HG02943 (cell line): ENCODE data around the gene PRR35.

Experiments
- ATAC-seq: cut with Tn5 transposase; IDR thresholded peaks from one replicate; pipeline ENCODE4 v1.9.1; 2021; ENCODE audit warnings: mild to moderate bottlenecking, low read depth, moderate library complexity; ENCODE audit not compliant: unreplicated experiment

PRR35 gene

GRCh38 chr16:561957-562938 lies 2.1 kb downstream of the PRR35 start:
- no peak for ATAC-seq

- ATAC-seq = no peak
Measured at GRCh38 chr16:563072-563644, 3.0 kb downstream of the PRR35 start.

DNA sequence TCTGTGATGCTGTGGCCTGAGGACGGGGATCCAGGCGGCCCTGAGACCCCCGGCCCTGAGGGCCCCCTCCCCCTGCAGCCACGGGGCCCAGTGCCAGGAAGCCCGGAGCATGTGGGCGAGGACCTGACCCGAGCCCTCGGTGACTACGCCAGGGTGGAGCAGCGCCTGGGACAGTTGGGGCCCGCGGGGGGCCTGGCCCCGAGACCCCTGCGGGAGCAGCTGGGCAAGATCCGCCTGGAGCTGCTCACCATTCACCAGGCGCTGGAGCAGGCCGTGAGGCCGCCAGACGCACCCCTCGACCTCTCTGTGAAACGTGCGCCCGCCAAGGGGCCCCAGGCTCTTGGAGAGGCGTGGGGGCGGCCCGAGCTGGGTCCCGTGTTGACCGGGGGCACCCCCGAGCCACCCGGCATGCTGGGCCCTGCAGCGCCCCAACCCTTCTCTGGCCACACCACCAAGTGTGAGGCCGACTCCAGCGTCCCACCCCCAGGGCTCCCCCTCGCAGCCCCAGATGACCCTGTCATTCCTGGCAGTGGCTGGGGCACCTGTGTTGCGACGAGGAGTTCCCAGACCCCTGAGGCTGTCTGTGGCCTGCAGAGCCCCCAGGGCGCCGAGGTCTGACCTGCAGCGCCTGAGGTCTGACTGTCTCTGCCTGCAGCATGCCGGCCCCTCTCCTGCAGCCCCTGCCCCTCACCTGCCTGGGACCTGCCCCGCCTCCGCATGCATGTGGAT lies 4.7 kb downstream of the PRR35 start:
- no peak for ATAC-seq

GRCh38 chr16:565419-566330 lies 5.5 kb downstream of the PRR35 start:
- no peak for ATAC-seq

DNA sequence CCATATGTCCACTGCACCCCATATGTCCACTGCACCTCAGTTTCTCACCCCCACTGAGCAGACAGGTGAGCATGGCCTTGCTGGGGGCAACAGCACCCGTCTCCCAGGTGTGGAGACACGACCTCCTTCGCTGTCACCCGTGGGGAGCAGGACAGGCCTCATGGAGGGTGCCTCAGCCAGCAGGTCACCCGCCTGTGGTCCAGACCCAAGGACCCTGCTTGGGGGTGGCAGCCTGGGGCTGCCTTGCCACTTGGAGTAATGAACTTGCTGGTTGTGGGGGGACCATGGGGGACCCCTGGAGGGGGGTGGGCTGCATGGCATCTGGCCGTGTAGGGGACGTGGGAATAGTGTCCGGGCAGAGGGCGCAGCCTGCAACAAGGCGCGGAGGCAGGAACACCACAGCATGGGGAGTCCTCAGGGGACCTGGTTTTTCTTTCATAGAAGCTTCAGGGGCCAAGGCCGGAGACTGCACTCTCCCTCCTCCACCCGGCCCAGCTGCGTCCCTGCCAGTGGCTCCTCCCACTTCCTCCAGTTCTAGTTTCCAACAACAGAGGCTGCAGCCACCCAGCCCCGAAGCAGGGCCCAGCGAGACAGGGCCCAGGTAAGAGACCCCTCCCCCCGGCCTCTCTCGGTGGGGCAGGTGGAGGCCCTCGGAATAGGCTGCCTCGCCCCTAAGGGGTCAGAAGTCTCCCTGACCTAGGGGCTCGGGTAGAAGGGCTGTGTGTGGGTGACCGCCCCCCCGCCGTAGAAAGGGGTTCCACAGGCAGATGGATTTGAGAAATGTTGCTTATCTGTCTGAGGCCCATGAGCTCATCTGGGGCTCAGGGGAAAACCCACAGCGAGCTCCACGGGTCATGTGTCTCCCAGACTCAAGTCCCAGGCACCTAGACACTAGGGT lies 6.5 kb downstream of the PRR35 start, which contains the start of gene NHLRC4:
NHLRC4 (plus strand) TSS at position 531 of the 898 bp plus-strand sequence. CDS start 1,043 bp downstream, outside the sequence.
- ATAC-seq = no peak

- no peak for ATAC-seq
Measured at GRCh38 chr16:567373-568256, 7.4 kb downstream of the PRR35 start.

DNA sequence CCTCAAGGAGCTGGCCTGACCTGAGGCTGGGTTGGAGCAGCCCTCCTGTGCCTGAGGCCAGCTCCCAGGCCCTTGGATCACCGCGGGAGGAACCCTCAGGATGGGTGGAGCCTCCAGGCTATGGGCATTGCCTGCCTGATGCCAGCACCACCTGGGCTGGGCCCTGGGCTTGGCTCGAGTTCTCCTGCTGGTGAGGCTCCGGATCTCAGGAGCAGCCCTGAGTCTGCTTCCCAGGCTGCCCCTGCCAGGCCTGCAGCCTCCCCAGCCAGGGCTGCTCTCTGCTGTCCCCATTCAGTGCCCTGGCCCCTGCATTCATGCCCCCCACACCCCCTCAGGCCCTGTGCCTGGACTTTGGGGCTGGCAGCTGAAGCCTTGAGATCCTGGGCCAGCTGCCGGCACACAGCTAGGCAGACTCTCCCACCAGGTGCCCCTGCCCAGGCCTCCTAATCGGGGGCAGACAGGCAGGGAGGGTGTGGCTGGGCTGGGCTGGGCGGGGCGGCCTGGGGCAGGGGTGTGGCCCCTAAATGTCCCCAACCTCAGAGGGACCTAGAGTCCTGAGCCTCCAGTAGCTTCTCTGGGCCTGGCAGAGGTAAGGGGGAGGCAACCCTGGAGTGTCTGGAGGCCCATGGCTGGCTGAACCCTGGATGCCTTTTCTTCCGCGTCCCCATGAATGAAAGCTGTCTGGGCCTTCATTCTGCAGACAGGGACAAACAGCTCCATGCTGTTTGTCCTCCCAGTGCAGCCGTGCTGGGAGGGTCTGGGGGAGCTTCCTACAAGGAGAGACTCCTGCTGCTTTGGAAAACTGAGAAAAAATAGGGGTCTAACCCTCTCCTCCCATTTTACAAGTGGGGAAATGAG lies 8.4 kb downstream of the PRR35 start:
- no peak for ATAC-seq

DNA sequence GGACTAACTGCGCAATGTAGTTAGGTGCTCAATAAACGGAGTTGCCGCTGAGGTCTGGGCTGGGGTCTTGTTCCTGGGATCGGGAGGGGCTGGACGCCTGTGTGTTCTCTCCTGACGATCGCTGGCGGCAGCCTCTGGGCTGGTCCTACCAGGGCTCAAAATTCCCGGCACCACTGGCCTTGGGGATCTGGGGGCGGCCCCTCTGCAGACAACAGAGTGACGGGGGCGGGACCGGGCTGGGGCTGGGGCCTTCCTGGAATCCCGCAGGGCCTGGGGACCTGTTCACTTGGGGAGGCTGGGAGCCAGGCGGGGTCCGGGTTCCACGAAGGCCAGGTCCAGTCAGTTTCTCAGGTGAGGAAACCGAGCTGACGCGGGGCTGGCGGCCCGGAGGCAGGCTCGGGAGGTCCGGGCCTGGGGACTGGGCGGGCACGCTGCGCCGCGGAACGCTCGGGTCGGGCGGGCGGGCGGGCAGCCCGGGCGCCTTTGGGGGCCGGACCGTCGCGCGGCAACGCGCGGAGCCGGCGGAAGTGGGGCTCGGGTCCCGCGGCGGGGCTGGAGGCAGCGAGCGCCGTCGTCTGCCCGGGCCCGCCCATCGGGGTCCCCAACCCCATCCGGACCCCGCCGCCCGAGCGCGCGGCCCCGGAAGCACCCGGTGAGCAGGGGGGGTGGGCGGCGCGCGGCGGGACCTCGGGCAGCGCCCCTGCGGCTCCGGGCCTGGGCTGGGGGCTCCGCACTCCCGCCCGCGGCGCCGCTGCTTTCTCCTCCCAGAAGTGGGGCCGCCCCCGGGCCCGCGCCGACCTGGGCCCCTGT lies 9.5 kb downstream of the PRR35 start, which contains the start of gene PIGQ:
PIGQ (plus strand) TSS at position 524 of the 810 bp plus-strand sequence. CDS start 4,107 bp downstream, outside the sequence.
- ATAC-seq = no peak

DNA sequence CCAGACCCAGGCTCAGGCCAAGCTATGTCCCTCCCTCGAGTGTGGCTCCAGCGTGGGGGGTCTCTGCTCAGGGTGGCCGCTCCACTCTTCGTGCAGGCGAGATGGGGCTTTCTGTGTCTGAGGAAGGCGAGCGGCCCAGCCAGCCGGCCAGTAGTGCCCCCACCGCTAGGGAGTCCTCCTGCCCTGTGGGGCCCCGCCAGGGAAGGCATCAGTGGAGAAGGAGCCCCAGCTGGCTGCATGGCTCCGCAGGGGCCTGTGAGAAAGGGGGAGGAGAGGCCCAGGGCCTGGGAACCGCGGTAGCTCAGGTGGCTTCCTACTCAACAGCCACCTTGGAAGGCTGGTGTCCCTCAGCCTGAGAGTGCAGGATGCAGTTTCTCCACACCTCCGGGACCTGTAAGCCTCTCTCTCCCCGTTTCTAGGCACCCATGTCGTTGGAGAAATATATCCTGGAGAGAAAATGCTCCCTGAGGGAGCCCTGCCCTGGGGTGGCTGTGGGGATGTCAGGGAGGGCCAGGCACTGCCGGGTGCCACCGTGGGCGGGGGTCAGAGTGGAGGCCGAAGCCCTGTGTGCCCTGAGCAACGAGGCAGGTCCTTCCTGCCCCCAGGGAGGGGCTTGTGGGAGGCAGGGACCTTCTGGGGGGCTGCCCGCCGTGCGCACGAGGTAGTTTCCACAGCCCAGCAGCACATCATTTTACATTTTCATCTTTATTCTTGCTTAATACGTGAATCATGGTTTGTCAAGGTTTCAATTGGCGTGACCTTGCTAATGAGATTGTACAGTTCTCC lies 12.9 kb downstream of the PRR35 start:
- ATAC-seq = no peak

DNA sequence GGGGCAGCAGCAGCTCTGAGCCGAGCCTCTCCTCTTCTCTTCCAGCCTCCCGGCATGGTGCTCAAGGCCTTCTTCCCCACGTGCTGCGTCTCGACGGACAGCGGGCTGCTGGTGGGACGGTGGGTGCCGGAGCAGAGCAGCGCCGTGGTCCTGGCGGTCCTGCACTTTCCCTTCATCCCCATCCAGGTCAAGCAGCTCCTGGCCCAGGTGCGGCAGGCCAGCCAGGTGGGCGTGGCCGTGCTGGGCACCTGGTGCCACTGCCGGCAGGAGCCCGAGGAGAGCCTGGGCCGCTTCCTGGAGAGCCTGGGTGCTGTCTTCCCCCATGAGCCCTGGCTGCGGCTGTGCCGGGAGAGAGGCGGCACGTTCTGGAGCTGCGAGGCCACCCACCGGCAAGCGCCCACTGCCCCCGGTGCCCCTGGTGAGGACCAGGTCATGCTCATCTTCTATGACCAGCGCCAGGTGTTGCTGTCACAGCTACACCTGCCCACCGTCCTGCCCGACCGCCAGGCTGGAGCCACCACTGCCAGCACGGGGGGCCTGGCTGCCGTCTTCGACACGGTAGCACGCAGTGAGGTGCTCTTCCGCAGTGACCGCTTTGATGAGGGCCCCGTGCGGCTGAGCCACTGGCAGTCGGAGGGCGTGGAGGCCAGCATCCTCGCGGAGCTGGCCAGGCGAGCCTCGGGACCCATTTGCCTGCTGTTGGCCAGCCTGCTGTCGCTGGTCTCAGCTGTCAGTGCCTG lies 14.0 kb downstream of the PRR35 start:
- no peak for ATAC-seq

DNA sequence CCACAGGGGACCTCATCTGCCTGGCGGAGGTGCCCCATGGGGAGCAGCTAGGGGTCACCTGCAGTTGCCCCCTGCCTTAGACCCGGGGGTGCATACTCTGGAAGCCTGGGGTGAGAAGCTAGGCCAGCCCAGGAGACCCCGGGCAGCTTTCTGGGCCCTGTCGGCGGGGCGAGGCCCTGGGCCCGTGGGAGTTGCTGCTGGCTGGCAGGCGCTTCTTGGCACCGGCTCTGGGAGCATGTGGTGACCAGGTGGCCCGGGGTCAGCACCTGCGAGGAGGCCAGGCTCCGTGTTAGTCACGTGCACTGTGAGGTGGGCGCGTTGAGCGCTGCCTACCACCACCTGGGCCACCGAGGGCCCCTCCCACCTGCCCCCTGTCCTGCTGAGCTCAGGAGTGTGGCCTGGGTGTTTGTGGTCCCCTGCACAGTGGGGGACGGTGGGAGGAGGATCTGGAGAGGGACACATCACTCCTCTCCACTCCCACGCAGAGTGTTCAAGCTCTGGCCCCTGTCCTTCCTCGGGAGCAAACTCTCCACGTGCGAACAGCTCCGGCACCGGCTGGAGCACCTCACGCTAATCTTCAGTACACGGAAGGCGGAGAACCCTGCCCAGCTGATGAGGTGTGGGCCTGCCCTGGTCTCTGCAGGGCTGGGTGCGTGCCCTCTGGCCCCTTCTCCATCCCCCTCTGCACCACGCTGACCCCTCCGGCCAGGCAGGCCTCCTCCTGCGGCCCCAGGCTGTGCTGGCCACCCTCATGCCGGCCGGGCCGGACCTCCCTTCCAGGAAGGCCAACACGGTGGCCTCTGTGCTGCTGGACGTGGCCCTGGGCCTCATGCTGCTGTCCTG lies 15.4 kb downstream of the PRR35 start:
- no peak for ATAC-seq

DNA sequence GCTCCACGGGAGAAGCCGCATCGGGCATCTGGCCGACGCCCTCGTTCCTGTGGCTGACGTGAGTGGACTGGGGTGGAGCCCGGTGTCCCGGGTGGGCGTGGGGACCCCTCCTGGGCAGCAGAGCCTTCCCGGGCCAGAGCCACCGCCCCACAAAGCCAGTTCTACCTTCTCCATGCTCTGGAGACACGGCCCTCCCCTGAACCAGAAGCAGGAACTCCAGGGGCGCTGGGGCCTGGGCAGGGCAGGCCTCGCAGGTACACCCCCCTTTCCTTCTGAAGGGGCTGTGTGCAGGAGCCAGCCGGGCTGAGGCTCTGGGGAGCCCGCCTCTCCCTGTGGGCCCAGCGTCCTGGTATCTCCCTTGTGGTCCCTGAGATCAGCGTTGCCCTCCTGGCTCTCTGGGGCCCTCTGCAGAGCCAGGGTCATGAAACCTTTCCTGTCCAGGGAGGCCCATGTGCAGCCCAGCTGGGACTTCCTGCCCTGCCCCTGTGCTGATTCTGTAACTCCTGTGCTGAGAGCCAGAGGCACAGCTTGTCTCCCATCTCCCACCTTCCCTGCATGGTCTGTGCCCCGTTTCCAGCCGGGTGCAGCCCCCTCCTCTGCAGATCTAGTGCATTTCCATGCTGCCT lies 16.1 kb downstream of the PRR35 start:
- no peak for ATAC-seq

GRCh38 chr16:576823-577201 lies 16.6 kb downstream of the PRR35 start:
- ATAC-seq = no peak
